ENCODE measurements around the gene GADD45B.
A peak's percentile ranks its signal among the peaks of the same experiment; 100 is the strongest.
"Not testable (repeated sequence)": the region's sequence is repeated elsewhere in the genome, so short reads cannot be mapped to it uniquely, and the experiment has no call there.

GADD45B gene

GRCh38 chr19:2444251-2445002, 31.5 kb upstream of the GADD45B start:
- no peak for DNase-seq

- DNase-seq, result peak; percentile 25 to 50
Observed at GRCh38 chr19:2446381-2446780, 29.5 kb upstream of the GADD45B start.

GRCh38 chr19:2449019-2449418, 26.9 kb upstream of the GADD45B start:
- no peak for DNase-seq

- no peak for DNase-seq
Observed at GRCh38 chr19:2451138-2451537, 24.8 kb upstream of the GADD45B start.

- DNase-seq, result no peak
Observed at GRCh38 chr19:2451741-2452140, 24.2 kb upstream of the GADD45B start.

- DNase-seq, result no peak
Observed at GRCh38 chr19:2453431-2454025, 22.4 kb upstream of the GADD45B start.

- no peak for DNase-seq
Observed at GRCh38 chr19:2454199-2454961, 21.5 kb upstream of the GADD45B start.

GRCh38 chr19:2454962-2455850, 20.7 kb upstream of the GADD45B start:
- DNase-seq, result no peak

- peak; percentile 47 to 56 for DNase-seq
Observed at GRCh38 chr19:2455851-2456570, 19.9 kb upstream of the GADD45B start.

GRCh38 chr19:2457394-2458037, 18.4 kb upstream of the GADD45B start:
- DNase-seq, result no peak

GRCh38 chr19:2458054-2458453, 17.9 kb upstream of the GADD45B start:
- no peak for DNase-seq

GRCh38 chr19:2458776-2459175, 17.2 kb upstream of the GADD45B start:
- DNase-seq, result not testable (repeated sequence)

- no peak for DNase-seq
Observed at GRCh38 chr19:2460245-2460644, 15.7 kb upstream of the GADD45B start.

GRCh38 chr19:2461751-2462634, 13.9 kb upstream of the GADD45B start:
- DNase-seq, result peak; percentile 51 to 61

GRCh38 chr19:2462635-2463421, 13.1 kb upstream of the GADD45B start:
- no peak for DNase-seq

- DNase-seq, result not testable (repeated sequence)
Observed at GRCh38 chr19:2463694-2464093, 12.2 kb upstream of the GADD45B start.

- no peak for DNase-seq
Observed at GRCh38 chr19:2464389-2464788, 11.5 kb upstream of the GADD45B start.

GRCh38 chr19:2468596-2468995, 7.3 kb upstream of the GADD45B start:
- no peak for DNase-seq

- DNase-seq, result peak in 1 of 2 donors; percentile 31
Observed at GRCh38 chr19:2469102-2469914, 6.6 kb upstream of the GADD45B start.
